ENCODE data around the gene VAMP1.
A peak's percentile ranks its signal among the peaks of the same experiment; 100 is the strongest.

VAMP1 gene

DNA sequence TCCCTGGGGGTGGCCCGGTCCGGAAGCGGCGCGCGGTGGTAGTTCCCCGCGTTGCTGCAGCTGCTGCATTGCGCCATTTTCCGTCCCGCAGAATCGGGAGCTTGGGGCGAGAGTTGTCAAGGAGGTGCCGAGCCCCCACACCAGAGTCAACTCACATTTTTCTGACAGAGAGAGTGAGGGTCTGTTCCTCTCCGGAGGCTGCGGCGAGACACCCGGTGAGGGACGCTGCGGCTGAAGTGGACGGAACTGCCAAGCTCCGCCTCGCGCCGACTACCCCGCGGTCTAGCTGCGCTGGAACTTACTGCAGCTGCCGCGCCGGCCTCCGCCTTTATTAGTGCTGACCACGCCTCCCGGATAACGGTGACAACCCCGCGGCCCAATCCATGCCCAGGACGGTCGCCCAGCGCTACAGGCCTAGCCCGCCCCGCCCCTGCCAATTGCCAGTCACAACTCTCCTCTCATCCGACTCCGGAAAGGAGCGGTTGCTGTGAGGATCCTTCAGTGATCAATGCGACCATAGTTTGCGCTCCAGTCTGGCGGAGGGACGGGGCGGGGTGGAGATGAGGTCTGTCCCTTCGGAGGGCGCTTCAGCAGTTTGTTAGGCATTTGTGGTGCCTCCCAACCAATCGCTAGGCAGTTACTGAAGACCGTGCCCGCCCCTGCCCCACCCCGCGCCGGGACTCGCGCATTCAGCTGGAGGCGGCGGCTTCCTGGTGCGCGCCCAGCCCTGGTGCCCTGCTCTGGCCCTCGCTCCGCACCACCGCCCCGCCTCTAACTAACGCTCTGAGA is at the start of gene VAMP1 (continued):
- peak; percentile 76 for TF ChIP-seq ZFP69B (tag by site-specific recombination; IDR thresholded peaks at IDR 0.05)
- no peak for TF ChIP-seq ZNF23 (tag by site-specific recombination; IDR thresholded peaks at IDR 0.05; ENCODE audit: borderline replicate concordance)
- no peak; the same call in 1 of the 2 replicates for TF ChIP-seq ZNF626 (tag by site-specific recombination; IDR thresholded peaks at IDR 0.05)
- peak; percentile 88 for TF ChIP-seq ZSCAN30 (tag by site-specific recombination; IDR thresholded peaks at IDR 0.05)
- TF ChIP-seq ZNF830 (tag by site-specific recombination; IDR thresholded peaks at IDR 0.05; ENCODE audit: low read depth) = no peak
- peak; percentile 48 for TF ChIP-seq ZIC2 (tag by site-specific recombination; IDR thresholded peaks at IDR 0.05)
- TF ChIP-seq, protein P1, sequence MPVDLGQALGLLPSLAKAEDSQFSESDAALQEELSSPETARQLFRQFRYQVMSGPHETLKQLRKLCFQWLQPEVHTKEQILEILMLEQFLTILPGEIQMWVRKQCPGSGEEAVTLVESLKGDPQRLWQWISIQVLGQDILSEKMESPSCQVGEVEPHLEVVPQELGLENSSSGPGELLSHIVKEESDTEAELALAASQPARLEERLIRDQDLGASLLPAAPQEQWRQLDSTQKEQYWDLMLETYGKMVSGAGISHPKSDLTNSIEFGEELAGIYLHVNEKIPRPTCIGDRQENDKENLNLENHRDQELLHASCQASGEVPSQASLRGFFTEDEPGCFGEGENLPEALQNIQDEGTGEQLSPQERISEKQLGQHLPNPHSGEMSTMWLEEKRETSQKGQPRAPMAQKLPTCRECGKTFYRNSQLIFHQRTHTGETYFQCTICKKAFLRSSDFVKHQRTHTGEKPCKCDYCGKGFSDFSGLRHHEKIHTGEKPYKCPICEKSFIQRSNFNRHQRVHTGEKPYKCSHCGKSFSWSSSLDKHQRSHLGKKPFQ (tag by site-specific recombination; IDR thresholded peaks at IDR 0.05) = no peak
- TF ChIP-seq BCL11A (tag by site-specific recombination; IDR thresholded peaks at IDR 0.05; ENCODE audit: low read depth) = no peak
- TF ChIP-seq, protein P2, sequence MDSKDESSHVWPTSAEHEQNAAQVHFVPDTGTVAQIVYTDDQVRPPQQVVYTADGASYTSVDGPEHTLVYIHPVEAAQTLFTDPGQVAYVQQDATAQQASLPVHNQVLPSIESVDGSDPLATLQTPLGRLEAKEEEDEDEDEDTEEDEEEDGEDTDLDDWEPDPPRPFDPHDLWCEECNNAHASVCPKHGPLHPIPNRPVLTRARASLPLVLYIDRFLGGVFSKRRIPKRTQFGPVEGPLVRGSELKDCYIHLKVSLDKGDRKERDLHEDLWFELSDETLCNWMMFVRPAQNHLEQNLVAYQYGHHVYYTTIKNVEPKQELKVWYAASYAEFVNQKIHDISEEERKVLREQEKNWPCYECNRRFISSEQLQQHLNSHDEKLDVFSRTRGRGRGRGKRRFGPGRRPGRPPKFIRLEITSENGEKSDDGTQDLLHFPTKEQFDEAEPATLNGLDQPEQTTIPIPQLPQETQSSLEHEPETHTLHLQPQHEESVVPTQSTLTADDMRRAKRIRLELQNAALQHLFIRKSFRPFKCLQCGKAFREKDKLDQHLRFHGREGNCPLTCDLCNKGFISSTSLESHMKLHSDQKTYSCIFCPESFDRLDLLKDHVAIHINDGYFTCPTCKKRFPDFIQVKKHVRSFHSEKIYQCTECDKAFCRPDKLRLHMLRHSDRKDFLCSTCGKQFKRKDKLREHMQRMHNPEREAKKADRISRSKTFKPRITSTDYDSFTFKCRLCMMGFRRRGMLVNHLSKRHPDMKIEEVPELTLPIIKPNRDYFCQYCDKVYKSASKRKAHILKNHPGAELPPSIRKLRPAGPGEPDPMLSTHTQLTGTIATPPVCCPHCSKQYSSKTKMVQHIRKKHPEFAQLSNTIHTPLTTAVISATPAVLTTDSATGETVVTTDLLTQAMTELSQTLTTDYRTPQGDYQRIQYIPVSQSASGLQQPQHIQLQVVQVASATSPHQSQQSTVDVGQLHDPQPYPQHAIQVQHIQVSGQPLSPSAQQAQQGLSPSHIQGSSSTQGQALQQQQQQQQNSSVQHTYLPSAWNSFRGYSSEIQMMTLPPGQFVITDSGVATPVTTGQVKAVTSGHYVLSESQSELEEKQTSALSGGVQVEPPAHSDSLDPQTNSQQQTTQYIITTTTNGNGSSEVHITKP (tag by site-specific recombination; IDR thresholded peaks at IDR 0.05) = peak; percentile 62; the same call in 1 of the 2 replicates
- TF ChIP-seq ZNF423 (tag by site-specific recombination; IDR thresholded peaks at IDR 0.05) = peak; percentile 86
- TF ChIP-seq ZSCAN16 (tag by site-specific recombination; IDR thresholded peaks at IDR 0.05) = peak; percentile 60
- peak; percentile 97 for TF ChIP-seq OVOL3 (tag by site-specific recombination; IDR thresholded peaks at IDR 0.05)
- TF ChIP-seq, protein P3, sequence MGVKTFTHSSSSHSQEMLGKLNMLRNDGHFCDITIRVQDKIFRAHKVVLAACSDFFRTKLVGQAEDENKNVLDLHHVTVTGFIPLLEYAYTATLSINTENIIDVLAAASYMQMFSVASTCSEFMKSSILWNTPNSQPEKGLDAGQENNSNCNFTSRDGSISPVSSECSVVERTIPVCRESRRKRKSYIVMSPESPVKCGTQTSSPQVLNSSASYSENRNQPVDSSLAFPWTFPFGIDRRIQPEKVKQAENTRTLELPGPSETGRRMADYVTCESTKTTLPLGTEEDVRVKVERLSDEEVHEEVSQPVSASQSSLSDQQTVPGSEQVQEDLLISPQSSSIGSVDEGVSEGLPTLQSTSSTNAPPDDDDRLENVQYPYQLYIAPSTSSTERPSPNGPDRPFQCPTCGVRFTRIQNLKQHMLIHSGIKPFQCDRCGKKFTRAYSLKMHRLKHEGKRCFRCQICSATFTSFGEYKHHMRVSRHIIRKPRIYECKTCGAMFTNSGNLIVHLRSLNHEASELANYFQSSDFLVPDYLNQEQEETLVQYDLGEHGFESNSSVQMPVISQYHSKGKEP (tag by site-specific recombination; IDR thresholded peaks at IDR 0.05) = peak; percentile 89
- TF ChIP-seq ZNF391 (tag by site-specific recombination; IDR thresholded peaks at IDR 0.05; ENCODE audit: borderline replicate concordance, low read depth) = peak; percentile 98
- TF ChIP-seq ZNF610 (tag by site-specific recombination; IDR thresholded peaks at IDR 0.05; ENCODE audit: borderline replicate concordance) = peak; percentile 51; the same call in 1 of the 2 replicates
- TF ChIP-seq ZNF214 (tag by site-specific recombination; IDR thresholded peaks at IDR 0.05; ENCODE audit: borderline replicate concordance) = no peak
- TF ChIP-seq, protein P4, sequence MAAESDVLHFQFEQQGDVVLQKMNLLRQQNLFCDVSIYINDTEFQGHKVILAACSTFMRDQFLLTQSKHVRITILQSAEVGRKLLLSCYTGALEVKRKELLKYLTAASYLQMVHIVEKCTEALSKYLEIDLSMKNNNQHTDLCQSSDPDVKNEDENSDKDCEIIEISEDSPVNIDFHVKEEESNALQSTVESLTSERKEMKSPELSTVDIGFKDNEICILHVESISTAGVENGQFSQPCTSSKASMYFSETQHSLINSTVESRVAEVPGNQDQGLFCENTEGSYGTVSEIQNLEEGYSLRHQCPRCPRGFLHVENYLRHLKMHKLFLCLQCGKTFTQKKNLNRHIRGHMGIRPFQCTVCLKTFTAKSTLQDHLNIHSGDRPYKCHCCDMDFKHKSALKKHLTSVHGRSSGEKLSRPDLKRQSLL (tag by site-specific recombination; IDR thresholded peaks at IDR 0.05) = no peak
- TF ChIP-seq, protein P5, sequence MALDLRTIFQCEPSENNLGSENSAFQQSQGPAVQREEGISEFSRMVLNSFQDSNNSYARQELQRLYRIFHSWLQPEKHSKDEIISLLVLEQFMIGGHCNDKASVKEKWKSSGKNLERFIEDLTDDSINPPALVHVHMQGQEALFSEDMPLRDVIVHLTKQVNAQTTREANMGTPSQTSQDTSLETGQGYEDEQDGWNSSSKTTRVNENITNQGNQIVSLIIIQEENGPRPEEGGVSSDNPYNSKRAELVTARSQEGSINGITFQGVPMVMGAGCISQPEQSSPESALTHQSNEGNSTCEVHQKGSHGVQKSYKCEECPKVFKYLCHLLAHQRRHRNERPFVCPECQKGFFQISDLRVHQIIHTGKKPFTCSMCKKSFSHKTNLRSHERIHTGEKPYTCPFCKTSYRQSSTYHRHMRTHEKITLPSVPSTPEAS (tag by site-specific recombination; IDR thresholded peaks at IDR 0.05) = no peak
- TF ChIP-seq WT1 (tag by site-specific recombination; IDR thresholded peaks at IDR 0.05) = peak; percentile 47; the same call in 1 of the 2 replicates
- peak; percentile 59; the same call in 1 of the 2 replicates for TF ChIP-seq ZBTB21 (tag by site-specific recombination; IDR thresholded peaks at IDR 0.05)
- TF ChIP-seq ZNF433 (tag by site-specific recombination; IDR thresholded peaks at IDR 0.05; ENCODE audit: low read depth) = no peak
- TF ChIP-seq GLI4 (tag by site-specific recombination; IDR thresholded peaks at IDR 0.05) = peak; percentile 54; the same call in 1 of the 2 replicates
- no peak for TF ChIP-seq ZNF239 (tag by site-specific recombination; IDR thresholded peaks at IDR 0.05)
- TF ChIP-seq ZBTB17 (tag by site-specific recombination; IDR thresholded peaks at IDR 0.05) = peak; percentile 94
- TF ChIP-seq, protein P6, sequence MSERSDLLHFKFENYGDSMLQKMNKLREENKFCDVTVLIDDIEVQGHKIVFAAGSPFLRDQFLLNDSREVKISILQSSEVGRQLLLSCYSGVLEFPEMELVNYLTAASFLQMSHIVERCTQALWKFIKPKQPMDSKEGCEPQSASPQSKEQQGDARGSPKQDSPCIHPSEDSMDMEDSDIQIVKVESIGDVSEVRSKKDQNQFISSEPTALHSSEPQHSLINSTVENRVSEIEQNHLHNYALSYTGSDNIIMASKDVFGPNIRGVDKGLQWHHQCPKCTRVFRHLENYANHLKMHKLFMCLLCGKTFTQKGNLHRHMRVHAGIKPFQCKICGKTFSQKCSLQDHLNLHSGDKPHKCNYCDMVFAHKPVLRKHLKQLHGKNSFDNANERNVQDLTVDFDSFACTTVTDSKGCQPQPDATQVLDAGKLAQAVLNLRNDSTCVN (tag by site-specific recombination; optimal IDR thresholded peaks at IDR 0.05) = peak; percentile 93
- TF ChIP-seq ZNF324 (tag by site-specific recombination; IDR thresholded peaks at IDR 0.05) = peak; percentile 81; the same call in 1 of the 2 replicates
- TF ChIP-seq, protein P7, sequence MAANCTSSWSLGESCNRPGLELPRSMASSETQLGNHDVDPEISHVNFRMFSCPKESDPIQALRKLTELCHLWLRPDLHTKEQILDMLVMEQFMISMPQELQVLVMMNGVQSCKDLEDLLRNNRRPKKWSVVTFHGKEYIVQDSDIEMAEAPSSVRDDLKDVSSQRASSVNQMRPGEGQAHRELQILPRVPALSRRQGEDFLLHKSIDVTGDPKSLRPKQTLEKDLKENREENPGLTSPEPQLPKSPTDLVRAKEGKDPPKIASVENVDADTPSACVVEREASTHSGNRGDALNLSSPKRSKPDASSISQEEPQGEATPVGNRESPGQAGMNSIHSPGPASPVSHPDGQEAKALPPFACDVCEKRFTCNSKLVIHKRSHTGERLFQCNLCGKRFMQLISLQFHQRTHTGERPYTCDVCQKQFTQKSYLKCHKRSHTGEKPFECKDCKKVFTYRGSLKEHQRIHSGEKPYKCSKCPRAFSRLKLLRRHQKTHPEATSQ (tag by site-specific recombination; IDR thresholded peaks at IDR 0.05) = peak; percentile 67; the same call in 1 of the 2 replicates
